GM18526 (cell line): ENCODE measurements around the gene SLC5A4.

Source experiments
- POLR2A ChIP-seq: IDR thresholded peaks from 3 replicates; pipeline ENCODE4 v1.6.1; 2011; ENCODE audit not compliant: insufficient read length; ENCODE audit errors: extremely low read depth

SLC5A4 gene

GRCh38 chr22:32175115-32175514 is 80.0 kb downstream of the SLC5A4 start:
- TF ChIP-seq POLR2A: no peak
